Embryonic facial prominence (tissue), 1 donor: ENCODE data around the gene ACAA2.

Experiments used
- DNase-seq: peaks from one replicate; pipeline ENCODE4 v3.0.0-alpha.2; 2016; ENCODE audit errors: extremely low spot score

Gene ACAA2

GRCh38 chr18:49767111-49768050, 46.0 kb downstream of the ACAA2 start:
- no peak for DNase-seq

- DNase-seq = no peak
Observed at GRCh38 chr18:49766646-49767045, 46.7 kb downstream of the ACAA2 start.

GRCh38 chr18:49764032-49764431, 49.3 kb downstream of the ACAA2 start:
- no peak for DNase-seq

- DNase-seq = no peak
Observed at GRCh38 chr18:49763590-49763989, 49.7 kb downstream of the ACAA2 start.

- DNase-seq = no peak
Observed at GRCh38 chr18:49762191-49763077, 50.9 kb downstream of the ACAA2 start.

GRCh38 chr18:49761771-49762170, 51.6 kb downstream of the ACAA2 start:
- no peak for DNase-seq

GRCh38 chr18:49758263-49758610, 55.1 kb downstream of the ACAA2 start:
- DNase-seq = no peak

- DNase-seq = no peak
Observed at GRCh38 chr18:49757513-49758262, 55.6 kb downstream of the ACAA2 start.

- DNase-seq = no peak
Observed at GRCh38 chr18:49756671-49757362, 56.5 kb downstream of the ACAA2 start.

- no peak for DNase-seq
Observed at GRCh38 chr18:49756135-49756534, 57.2 kb downstream of the ACAA2 start.

- no peak for DNase-seq
Observed at GRCh38 chr18:49755489-49755888, 57.8 kb downstream of the ACAA2 start.

GRCh38 chr18:49754866-49755265, 58.5 kb downstream of the ACAA2 start:
- no peak for DNase-seq

GRCh38 chr18:49753643-49754042, 59.7 kb downstream of the ACAA2 start:
- no peak for DNase-seq

- no peak for DNase-seq
Observed at GRCh38 chr18:49752095-49752457, 61.3 kb downstream of the ACAA2 start.

- DNase-seq = no peak
Observed at GRCh38 chr18:49751427-49752094, 61.8 kb downstream of the ACAA2 start.

GRCh38 chr18:49749563-49749962, 63.8 kb downstream of the ACAA2 start:
- DNase-seq = no peak

GRCh38 chr18:49747876-49748275, 65.5 kb downstream of the ACAA2 start:
- no peak for DNase-seq

- DNase-seq = no peak
Observed at GRCh38 chr18:49745045-49746014, 68.0 kb downstream of the ACAA2 start.

GRCh38 chr18:49744376-49745008, 68.8 kb downstream of the ACAA2 start:
- DNase-seq = no peak
